ENCODE results near the gene DYNLT3.

The DYNLT3 gene

GRCh38 chrX:37846141-37846540, 1.2 kb downstream of the DYNLT3 start:
- in situ Hi-C loops (cut with MboI; ENCODE audit: low sequenced_read_pairs) = loop anchor here (25.0 kb wide), 1 partner anchor 334 kb away; no protein-coding TSS in a partner anchor

DNA sequence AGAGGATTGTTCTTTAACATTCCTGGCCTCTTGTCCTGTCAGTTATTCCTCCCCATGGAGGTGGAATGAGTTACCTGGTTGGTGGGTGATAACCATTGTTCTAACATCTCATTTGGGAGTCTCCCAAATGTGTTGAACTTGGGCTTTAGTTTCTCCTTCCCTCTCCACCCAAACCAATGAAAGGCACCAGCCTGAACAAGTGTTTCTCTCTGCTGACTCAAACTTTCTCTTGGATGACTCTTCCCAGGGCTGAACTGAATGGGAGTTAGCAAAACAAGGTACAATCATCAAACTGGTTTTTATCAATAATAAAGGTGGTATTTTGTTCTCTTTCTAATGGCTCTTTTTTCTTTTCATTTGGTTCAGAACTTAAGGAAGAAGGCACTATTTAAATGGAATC, 2.7 kb downstream of the DYNLT3 start:
- in situ Hi-C loops (cut with MboI; ENCODE audit: low sequenced_read_pairs) = loop anchor here (25.0 kb wide), 1 partner anchor 332 kb away; no protein-coding TSS in a partner anchor

- in situ Hi-C loops (cut with MboI; ENCODE audit: low sequenced_read_pairs) = loop anchor here (25.0 kb wide), 1 partner anchor 329 kb away; no protein-coding TSS in a partner anchor
Observed at GRCh38 chrX:37840931-37841330, 6.4 kb downstream of the DYNLT3 start.

DNA sequence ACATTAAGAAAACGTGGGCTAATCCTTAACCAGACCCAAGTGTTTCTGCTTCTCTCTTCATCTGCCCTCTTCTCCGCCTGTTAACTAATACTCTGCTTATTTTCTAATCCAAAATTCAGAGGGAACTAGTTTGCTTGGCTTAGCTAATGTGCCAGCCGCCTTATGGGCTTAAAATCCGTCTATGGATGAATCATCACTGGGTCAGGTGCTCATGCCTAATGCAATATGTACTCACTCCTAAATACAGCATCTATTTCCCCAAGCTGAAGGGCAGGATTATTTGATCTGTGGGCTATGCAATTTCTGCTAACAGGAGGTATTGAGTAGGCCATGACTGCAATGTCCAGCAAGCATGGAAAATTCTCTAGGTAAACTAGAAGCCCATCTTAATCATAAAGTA, 12.4 kb downstream of the DYNLT3 start:
- in situ Hi-C loops (cut with MboI; ENCODE audit: low sequenced_read_pairs) = loop anchor here (25.0 kb wide), 1 partner anchor 323 kb away; no protein-coding TSS in a partner anchor

DNA sequence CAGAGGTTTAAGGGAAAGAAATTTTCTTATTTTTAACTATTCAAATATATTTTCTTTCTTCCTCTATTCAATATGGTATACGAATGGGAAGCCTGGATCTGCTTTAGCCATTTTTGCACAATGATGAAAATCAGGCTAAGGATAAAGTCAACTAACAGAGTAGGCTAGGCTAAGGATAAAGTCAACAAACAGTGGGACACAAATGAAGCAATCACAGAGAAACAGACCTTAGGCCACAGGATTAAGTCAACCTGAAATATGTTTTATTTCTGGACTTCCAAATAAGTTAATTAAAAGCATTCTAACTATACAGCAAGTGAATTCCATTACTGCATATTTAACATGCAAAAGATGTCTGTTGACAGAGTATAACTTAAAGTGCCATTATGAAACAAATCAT, 17.0 kb downstream of the DYNLT3 start:
- in situ Hi-C loops (cut with MboI; ENCODE audit: low sequenced_read_pairs) = loop anchor here (25.0 kb wide), 1 partner anchor 318 kb away; no protein-coding TSS in a partner anchor

GRCh38 chrX:37829721-37830120, 17.6 kb downstream of the DYNLT3 start:
- in situ Hi-C loops (cut with MboI; ENCODE audit: low sequenced_read_pairs) = loop anchor here (10.0 to 25.0 kb wide), 2 partner anchors 85 to 317 kb away; no protein-coding TSS in a partner anchor

GRCh38 chrX:37825215-37825842, 22.0 kb downstream of the DYNLT3 start:
- in situ Hi-C loops (cut with MboI; ENCODE audit: low sequenced_read_pairs) = loop anchor here (10.0 to 25.0 kb wide), 2 partner anchors 81 to 313 kb away; no protein-coding TSS in a partner anchor

DNA sequence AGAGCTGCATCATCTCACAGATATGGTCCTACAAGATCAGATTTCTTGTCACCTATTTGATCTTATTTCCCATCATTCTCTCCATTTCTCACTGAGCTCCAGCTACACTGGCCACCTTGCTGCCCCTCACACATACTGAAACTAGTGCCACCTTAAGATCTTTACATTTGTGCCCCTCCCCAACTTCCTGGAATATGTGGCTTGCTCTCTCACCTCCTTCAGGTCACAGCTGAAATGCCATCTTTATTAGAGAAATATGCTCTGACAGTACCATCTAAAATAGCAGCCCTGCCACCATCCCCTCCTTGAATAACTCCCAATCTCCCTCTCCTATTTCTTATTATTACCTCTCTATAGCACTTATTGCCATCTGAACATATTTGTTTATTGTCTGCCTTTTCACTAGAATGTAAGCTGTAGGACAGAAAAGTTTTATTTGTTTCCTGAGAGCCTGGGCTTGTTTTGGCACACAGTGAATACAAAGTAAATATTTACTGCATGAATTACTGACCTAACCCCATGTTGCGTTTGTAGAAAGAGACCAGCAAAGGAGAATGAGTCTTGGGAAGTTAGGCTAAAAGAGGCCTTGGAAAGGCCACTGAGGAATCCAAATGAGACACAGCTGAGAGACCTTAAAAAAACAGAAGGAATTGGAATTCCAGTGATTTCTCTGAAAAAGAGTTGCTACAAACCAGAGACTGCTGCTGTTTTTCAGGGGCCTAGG, 22.7 kb downstream of the DYNLT3 start:
- in situ Hi-C loops (cut with MboI; ENCODE audit: low sequenced_read_pairs) = loop anchor here (10.0 to 25.0 kb wide), 2 partner anchors 80 to 312 kb away; no protein-coding TSS in a partner anchor

- in situ Hi-C loops (cut with MboI; ENCODE audit: low sequenced_read_pairs) = loop anchor here (10.0 kb wide), 1 partner anchor 76 kb away; no protein-coding TSS in a partner anchor
Observed at GRCh38 chrX:37820646-37821045, 26.7 kb downstream of the DYNLT3 start.

DNA sequence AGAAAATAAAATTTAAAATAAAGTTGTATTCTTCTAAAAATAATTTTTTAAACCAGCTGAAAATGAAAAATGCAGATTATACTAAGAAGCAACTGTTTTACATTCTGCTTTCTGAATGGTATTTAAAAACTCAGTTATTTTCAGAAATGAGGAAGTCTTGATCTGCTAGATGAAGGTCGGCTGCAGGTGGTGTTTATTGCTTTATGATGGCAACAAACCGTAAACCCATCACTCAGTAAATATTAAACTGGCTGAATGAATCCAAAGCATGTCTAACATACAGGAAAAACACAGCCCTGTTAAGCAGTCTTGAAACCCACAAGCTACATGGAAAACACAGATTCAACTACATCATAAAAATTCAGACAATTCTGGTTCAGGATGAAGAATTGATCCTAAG, 29.3 kb downstream of the DYNLT3 start:
- in situ Hi-C loops (cut with MboI; ENCODE audit: low sequenced_read_pairs) = no loop called here

GRCh38 chrX:37817579-37817978, 29.8 kb downstream of the DYNLT3 start:
- in situ Hi-C loops (cut with MboI; ENCODE audit: low sequenced_read_pairs) = no loop called here

GRCh38 chrX:37817176-37817575, 30.2 kb downstream of the DYNLT3 start:
- in situ Hi-C loops (cut with MboI; ENCODE audit: low sequenced_read_pairs) = no loop called here

- in situ Hi-C loops (cut with MboI; ENCODE audit: low sequenced_read_pairs) = no loop called here
Observed at GRCh38 chrX:37816766-37817165, 30.6 kb downstream of the DYNLT3 start.

- in situ Hi-C loops (cut with MboI; ENCODE audit: low sequenced_read_pairs) = no loop called here
Observed at GRCh38 chrX:37815366-37815765, 32.0 kb downstream of the DYNLT3 start.

GRCh38 chrX:37813570-37813969, 33.8 kb downstream of the DYNLT3 start:
- in situ Hi-C loops (cut with MboI; ENCODE audit: low sequenced_read_pairs) = no loop called here

- in situ Hi-C loops (cut with MboI; ENCODE audit: low sequenced_read_pairs) = no loop called here
Observed at GRCh38 chrX:37812110-37812509, 35.3 kb downstream of the DYNLT3 start.

DNA sequence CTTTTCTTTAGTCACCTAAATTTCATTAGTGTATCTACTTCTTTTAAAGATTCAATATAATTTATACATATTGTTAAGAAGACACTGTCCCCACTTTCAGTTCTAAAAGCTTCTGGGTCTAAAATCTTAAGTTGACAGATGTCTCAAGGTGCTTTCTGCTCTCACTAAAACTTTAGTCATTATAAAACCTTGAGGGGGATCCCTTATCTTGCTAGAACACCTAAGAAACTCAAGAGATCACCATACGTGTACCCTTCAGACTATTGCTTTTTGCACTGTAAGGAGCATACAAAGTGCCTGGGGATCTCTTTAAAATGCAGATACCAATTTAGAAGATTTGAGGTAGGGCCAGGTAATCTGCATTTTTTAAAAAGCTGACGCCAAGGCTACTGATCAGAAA, 37.4 kb downstream of the DYNLT3 start:
- in situ Hi-C loops (cut with MboI; ENCODE audit: low sequenced_read_pairs) = no loop called here

- in situ Hi-C loops (cut with MboI; ENCODE audit: low sequenced_read_pairs) = no loop called here
Observed at GRCh38 chrX:37803057-37803456, 44.3 kb downstream of the DYNLT3 start.

- in situ Hi-C loops (cut with MboI; ENCODE audit: low sequenced_read_pairs) = no loop called here
Observed at GRCh38 chrX:37802028-37802427, 45.3 kb downstream of the DYNLT3 start.

- in situ Hi-C loops (cut with MboI; ENCODE audit: low sequenced_read_pairs) = no loop called here
Observed at GRCh38 chrX:37800717-37801116, 46.7 kb downstream of the DYNLT3 start.

DNA sequence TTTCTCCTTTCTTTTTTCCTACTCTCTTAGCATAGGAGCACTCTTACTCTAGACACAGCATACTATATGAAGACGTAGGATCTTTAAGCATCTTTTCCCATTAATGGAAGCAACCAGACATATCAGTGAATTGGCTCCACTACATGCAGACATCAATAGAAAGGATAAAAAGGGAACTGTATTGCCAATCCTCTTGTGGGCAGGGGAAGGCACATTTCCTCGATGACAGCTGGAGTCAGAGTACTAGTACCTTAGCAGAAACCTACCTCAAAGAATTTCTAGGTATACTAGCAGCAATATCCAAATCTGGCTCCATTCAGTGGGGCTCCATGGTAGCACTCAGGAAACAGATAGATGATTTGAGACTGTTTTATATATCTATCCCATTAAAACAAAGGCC, 47.4 kb downstream of the DYNLT3 start:
- in situ Hi-C loops (cut with MboI; ENCODE audit: low sequenced_read_pairs) = no loop called here

GRCh38 chrX:37796805-37797204, 50.6 kb downstream of the DYNLT3 start:
- in situ Hi-C loops (cut with MboI; ENCODE audit: low sequenced_read_pairs) = no loop called here
